22Rv1 (cell line): ENCODE data around the gene CAP2.

Experiments used
- H3K27ac ChIP-seq: fragments of 450-650 bp; 2 replicates; pipeline ENCODE4 v1.5.1; 2017
- ZFX ChIP-seq: fragments of 450-650 bp; IDR thresholded peaks from 2 replicates; pipeline ENCODE4 v1.6.1; 2017; ENCODE audit warnings: antibody characterized with exemption, borderline replicate concordance
- TF ChIP-seq, protein P1 (sequence below): fragments of 450-650 bp; IDR thresholded peaks from 2 replicates; pipeline ENCODE4 v1.5.1; 2017; ENCODE audit warnings: mild to moderate bottlenecking

CAP2 gene

DNA sequence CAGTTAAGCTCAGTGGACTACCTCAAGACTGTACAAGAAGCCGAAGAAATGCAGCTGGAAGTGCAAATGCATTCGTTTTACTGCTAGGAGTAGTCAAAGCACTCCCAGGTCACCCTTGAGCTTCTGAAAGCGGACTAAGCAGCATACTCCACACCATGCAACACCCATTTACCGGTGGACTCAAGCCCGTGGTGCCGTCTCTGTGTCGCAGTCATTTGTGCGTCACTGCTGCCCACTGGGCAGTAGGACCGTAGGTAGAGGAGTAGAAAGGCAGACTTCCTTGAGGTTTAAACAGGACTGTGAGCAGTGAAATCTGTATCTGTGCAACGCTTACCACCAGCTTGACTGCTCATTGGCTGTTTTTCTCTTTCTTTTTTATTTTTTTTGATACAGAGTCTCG is 117.7 kb downstream of the CAP2 start:
- TF ChIP-seq ZFX, result no peak
- TF ChIP-seq, protein P1, sequence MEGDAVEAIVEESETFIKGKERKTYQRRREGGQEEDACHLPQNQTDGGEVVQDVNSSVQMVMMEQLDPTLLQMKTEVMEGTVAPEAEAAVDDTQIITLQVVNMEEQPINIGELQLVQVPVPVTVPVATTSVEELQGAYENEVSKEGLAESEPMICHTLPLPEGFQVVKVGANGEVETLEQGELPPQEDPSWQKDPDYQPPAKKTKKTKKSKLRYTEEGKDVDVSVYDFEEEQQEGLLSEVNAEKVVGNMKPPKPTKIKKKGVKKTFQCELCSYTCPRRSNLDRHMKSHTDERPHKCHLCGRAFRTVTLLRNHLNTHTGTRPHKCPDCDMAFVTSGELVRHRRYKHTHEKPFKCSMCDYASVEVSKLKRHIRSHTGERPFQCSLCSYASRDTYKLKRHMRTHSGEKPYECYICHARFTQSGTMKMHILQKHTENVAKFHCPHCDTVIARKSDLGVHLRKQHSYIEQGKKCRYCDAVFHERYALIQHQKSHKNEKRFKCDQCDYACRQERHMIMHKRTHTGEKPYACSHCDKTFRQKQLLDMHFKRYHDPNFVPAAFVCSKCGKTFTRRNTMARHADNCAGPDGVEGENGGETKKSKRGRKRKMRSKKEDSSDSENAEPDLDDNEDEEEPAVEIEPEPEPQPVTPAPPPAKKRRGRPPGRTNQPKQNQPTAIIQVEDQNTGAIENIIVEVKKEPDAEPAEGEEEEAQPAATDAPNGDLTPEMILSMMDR, result no peak
- H3K27ac ChIP-seq, result no peak overlapping the region

DNA sequence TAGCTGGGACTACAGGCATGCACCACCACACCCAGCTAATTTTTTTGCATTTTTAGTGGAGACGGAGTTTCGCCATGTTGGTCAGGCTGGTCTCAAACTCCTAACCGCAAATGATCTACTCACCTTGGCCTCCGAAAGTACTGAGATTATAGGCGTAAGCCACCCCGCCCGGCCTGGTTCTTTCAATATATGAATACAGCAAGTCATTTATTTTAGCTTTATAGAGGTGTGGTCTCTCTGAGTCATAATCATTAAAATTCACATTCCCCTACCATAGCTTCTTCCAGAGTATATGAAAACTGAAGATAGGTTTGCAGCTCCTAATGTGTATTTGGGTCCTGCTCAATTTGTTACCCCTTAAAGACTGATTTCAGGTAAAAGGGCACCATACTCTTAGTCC is 118.2 kb downstream of the CAP2 start:
- no peak overlapping the region for H3K27ac ChIP-seq
- TF ChIP-seq, protein P1, result no peak
- TF ChIP-seq ZFX, result no peak

DNA sequence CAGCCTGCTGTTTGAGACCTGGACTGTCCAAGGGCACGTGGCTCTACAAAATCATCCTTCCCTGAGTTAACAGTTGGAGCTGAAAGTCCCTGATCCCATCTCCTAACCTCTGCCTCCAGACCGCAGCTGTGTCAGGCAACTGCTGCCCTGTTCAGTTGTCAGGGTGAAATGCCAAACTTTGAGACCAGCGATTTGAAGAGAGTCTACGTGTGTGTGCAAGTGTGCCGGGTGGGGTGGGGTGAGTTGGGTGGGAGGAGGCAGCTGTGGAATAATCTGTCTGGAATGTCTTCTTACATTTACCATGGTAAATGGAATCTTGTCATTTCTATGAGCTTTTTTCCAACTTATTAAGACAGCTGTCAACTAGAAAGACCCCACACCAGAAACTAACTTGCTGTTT is 125.7 kb downstream of the CAP2 start:
- TF ChIP-seq ZFX, result no peak
- TF ChIP-seq, protein P1, result no peak
- H3K27ac ChIP-seq, result no peak overlapping the region

DNA sequence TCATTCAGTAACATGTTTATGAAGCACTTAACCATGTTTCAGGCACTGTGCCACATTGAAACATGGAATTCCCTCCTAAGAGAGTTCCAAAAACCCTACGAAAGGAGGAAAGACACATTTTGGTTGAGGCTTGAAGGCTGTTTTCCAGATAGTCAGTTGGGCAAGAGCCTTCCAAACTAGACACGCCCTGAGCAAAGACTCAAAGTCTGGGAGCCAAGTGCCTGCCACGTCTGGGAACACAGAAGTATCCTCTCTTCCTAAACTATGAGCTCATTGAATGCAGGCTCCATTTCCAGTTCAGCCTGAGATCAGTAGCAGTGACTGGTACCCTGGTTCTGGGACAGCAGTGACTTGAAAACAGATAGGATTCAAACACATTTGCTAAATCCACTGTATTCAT is 132.2 kb downstream of the CAP2 start:
- no peak overlapping the region for H3K27ac ChIP-seq
- no peak for TF ChIP-seq ZFX
- TF ChIP-seq, protein P1, result no peak

DNA sequence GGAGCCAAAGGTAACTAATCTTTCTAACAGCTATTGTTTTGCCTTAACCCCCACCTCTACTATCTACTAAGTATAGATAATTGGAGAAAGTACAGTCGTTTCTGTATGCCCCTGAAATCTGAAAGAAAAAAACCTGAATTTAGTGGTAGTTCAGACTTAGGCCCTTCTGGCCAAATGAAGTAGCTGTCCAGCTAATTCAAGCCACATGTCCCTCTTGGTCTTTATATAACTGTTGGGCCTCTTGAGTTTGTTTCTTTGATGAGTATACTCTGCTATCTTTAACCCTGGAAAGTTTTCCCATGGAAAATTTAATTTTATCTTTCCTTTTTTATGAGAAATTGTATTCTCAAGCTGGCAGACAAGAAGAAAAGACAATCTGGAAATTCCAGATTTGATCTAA is 133.7 kb downstream of the CAP2 start:
- TF ChIP-seq ZFX, result no peak
- TF ChIP-seq, protein P1, result no peak

DNA sequence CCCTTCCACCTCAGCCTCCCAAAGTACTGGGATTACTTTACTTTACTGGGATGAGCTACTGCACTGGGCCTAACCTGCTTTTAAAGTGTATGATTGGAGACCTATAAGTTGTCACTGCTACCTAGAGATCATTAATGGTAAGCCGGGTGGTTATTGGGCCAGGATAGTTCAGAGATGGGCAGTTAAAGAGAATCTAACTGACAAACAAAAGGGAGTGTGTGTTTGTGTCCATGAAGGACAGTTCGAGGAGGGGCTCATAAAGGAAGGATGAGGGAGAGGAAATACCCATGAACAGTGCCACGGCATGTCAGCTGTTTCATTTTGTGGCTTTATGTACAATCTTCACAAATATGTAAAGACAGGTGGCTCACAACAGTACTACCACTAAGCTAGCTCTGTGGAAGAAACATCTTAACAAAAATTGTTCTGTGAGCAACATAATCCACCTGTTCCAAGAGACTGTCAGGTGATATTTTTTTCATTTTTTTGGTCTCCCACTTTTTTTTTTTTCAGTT is 137.0 kb downstream of the CAP2 start:
- no peak for TF ChIP-seq ZFX
- TF ChIP-seq, protein P1, result no peak
- no peak overlapping the region for H3K27ac ChIP-seq

More for the DNA sequence above, 133.7 kb downstream of the CAP2 start:
- no peak overlapping the region for H3K27ac ChIP-seq

DNA sequence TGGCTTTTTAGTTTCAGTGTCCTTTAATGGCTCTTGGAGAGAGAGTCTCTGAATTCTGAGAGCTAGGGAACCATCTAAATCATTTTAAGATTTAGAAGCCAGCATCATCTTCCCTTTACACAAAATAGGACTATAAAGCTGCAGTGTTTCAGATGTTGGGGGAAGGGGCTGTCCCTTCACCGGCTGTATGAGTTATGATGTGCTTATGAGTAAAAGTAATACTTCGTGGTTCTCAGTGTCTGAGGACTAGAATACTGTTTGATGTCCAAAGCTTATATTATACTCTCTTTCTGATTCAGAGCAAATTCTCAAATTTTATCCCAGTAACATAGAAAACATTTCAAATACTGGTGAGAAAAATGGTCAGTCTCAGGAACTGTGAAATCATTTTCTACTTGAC is 143.2 kb downstream of the CAP2 start:
- H3K27ac ChIP-seq, result no peak overlapping the region
- TF ChIP-seq, protein P1, result no peak
- TF ChIP-seq ZFX, result no peak
